Measurements from ENCODE around the gene ZNF165. TPM values are rescaled to one million over a fixed set of nuclear protein-coding genes. Genes with fewer than 3 reads are reported as not detected.
"Not testable (repeated sequence)": the region's sequence is repeated elsewhere in the genome, so short reads cannot be mapped to it uniquely, and the experiment has no call there.

Gene ZNF165
- total RNA-seq, 3 donors from 2014 or later: 0.16 to 3.1 (median 2.0) TPM

DNA sequence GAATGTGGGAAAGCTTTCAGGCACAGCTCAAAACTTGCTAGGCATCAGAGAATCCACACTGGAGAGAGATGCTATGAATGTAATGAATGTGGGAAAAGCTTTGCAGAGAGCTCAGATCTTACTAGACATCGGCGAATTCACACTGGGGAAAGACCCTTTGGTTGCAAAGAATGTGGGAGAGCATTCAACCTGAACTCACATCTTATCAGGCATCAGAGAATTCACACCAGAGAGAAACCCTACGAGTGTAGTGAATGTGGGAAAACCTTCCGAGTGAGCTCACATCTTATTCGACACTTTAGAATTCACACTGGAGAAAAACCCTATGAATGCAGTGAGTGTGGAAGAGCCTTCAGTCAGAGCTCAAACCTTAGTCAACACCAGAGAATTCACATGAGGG is 8.7 kb downstream of the ZNF165 start:
- Histone ChIP-seq H3K4me3 (no peak overlapping the region), H3K9me3 (peaks cover 0 to 16% of the 10 kb centered on the region in 2 donors), H3K36me3 (no peaks in the 10 kb centered on the region), H3K27me3 (no peaks in the 10 kb centered on the region), H3K27ac (no peak overlapping the region), H3K4me1 (no peaks in the 10 kb centered on the region)
- TF ChIP-seq, protein P1, sequence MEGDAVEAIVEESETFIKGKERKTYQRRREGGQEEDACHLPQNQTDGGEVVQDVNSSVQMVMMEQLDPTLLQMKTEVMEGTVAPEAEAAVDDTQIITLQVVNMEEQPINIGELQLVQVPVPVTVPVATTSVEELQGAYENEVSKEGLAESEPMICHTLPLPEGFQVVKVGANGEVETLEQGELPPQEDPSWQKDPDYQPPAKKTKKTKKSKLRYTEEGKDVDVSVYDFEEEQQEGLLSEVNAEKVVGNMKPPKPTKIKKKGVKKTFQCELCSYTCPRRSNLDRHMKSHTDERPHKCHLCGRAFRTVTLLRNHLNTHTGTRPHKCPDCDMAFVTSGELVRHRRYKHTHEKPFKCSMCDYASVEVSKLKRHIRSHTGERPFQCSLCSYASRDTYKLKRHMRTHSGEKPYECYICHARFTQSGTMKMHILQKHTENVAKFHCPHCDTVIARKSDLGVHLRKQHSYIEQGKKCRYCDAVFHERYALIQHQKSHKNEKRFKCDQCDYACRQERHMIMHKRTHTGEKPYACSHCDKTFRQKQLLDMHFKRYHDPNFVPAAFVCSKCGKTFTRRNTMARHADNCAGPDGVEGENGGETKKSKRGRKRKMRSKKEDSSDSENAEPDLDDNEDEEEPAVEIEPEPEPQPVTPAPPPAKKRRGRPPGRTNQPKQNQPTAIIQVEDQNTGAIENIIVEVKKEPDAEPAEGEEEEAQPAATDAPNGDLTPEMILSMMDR (IDR thresholded peaks at IDR 0.05): no peak
- TF ChIP-seq POLR2A (IDR thresholded peaks at IDR 0.05) (no peak), POLR2AphosphoS5 (IDR thresholded peaks at IDR 0.05) (no peak)
- intact Hi-C loops (cut with DNase I; ENCODE audit: low total_unique reads): loop anchor here (5.0 kb wide), 1 partner anchor 77 kb away; no protein-coding TSS in a partner anchor
- DNase-seq (ENCODE audit: low spot score in 2 of 2): no peak

DNA sequence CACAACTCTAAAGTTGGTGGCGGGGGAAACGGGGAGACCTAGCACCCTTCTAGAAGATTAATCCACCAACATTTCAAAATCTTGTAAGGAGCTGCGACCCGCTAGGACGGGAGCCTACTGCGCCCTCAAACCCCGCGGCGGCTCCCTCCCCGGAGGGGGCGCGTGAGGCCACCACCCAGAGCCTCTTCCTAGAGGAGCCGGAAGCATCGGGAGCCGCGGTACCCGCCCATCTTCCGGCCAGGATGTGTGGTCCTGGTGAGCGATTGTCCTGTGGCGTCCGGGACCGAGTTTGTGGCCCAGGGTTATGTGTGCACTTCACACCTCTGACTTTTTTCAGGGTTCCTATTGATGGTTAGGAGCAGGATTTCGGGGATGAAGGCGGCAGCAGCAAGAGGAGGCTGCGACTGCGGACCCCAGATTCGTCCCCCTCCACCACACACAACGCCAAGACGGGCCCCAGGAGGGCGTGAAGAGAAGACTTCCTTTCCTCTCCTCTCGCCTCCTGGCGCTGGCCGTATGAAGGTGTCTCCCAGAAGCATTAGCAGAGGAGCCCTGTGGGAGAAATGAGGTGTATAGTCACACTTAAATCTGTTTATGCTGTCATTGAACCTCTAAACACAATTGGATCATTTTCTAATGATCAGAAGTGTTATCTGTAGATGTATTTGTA is 10.7 kb downstream of the ZNF165 start:
- no peak for DNase-seq (ENCODE audit: low spot score in 2 of 2)
- H3K27me3 ChIP-seq: no peaks in the 10 kb centered on the region
- no peak for TF ChIP-seq POLR2AphosphoS5 (IDR thresholded peaks at IDR 0.05)
- no peak for TF ChIP-seq POLR2A (IDR thresholded peaks at IDR 0.05)
- TF ChIP-seq, protein P1 (IDR thresholded peaks at IDR 0.05): no peak
- no peaks in the 10 kb centered on the region for H3K36me3 ChIP-seq
- peaks cover 0 to 16% of the 10 kb centered on the region in 2 donors for H3K9me3 ChIP-seq
- H3K4me1 ChIP-seq: no peaks in the 10 kb centered on the region
- H3K4me3 ChIP-seq: peak overlapping the region; percentile 2 to 27 (median 20)
- intact Hi-C loops (cut with DNase I; ENCODE audit: low total_unique reads): no loop called here
- no peak overlapping the region for H3K27ac ChIP-seq

DNA sequence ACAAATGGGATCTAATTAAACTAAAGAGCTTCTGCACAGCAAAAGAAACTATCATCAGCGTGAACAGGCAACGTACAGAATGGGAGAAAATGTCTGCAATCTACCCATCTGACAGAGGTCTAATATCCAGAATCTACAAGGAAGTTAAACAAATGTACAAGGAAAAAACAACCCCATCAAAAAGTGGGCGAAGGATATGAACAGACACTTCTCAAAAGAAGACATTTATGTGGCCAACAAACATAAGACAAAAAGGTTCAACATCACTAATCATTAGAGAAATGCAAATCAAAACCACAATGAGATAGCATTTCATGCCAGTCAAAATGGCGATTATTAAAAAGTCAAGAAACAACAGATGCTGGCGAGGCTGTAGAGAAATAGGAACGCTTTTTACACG is 21.9 kb downstream of the ZNF165 start:
- intact Hi-C loops (cut with DNase I; ENCODE audit: low total_unique reads); DNase-seq (ENCODE audit: low spot score in 2 of 2); H3K4me1 ChIP-seq; H3K27ac ChIP-seq; H3K9me3 ChIP-seq; H3K27me3 ChIP-seq; H3K36me3 ChIP-seq; H3K4me3 ChIP-seq: not testable (repeated sequence)

DNA sequence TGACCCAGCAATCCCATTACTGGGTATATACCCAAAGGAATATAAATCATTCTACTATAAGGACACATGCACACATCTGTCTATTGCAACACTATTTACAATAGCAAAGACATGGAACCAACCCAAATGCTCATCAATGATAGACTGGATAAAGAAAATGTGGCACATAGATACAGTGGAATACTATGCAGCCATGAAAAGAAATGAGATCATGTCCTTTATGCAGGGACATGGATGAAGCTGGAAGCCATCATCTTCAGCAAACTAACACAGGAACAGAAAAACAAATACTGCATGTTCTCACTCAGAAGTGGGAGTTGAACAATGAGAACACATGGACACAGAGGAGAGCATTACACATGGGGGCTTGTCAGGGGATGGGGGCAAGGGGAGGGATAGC is 22.3 kb downstream of the ZNF165 start:
- H3K27me3 ChIP-seq; H3K27ac ChIP-seq; H3K36me3 ChIP-seq; DNase-seq (ENCODE audit: low spot score in 2 of 2); H3K4me1 ChIP-seq; H3K9me3 ChIP-seq; H3K4me3 ChIP-seq; intact Hi-C loops (cut with DNase I; ENCODE audit: low total_unique reads): not testable (repeated sequence)

DNA sequence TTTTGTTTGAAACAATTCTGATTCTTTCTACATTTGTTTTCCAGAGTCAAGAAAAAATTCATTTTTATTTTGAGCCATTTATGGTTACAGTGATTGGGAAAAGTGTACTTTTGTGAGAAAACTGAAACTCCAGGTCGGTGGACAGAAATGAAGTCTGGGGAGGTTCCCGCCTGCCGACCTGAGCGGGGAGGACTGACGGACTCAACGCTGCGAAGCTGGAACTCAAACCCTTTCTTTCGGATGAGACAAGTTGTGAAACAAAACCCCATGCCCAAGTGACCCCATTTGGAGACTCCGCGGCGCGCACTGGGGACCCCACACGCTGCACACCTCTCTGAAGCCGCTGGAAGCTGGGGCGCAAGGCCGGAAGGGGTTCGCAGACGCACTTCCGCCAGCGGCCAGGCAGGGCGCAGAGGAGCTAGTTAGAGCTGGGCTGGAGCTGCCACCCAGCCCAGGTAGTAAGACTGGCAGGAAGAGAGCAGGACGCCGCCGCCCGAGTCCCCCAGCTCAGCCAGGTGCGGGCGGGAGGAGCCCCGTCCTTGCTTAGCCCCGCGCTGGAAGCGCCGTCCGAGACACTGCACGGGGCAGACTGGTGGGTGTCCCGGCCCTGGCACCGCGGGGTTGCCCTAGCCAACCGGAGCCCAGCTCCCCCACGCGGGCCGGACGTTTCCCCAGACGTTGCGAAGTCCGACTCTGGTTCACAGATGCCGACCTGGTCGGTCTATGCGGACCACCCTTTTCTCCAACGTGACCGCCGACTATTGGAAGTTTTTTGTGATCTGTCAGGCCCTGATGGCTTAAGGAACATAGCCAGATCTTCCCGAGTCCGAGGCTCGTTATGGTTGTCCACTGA is 24.2 kb downstream of the ZNF165 start:
- intact Hi-C loops (cut with DNase I; ENCODE audit: low total_unique reads): no loop called here

More for the DNA sequence above, 24.2 kb downstream of the ZNF165 start:
- Histone ChIP-seq H3K4me3 (peak overlapping the region; percentile 73 to 85 (median 80)), H3K27ac (peak overlapping the region; percentile 91 to 95), H3K27me3 (no peaks in the 10 kb centered on the region), H3K36me3 (no peaks in the 10 kb centered on the region), H3K4me1 (no peaks in the 10 kb centered on the region), H3K9me3 (no peaks in the 10 kb centered on the region)
- TF ChIP-seq POLR2A (IDR thresholded peaks at IDR 0.05): peak; percentile 47
- TF ChIP-seq, protein P1 (IDR thresholded peaks at IDR 0.05): peak; percentile 60 to 81 (median 79)
- peak; percentile 18 to 67 (median 57) for TF ChIP-seq POLR2AphosphoS5 (IDR thresholded peaks at IDR 0.05)
- DNase-seq (ENCODE audit: low spot score in 2 of 2): peak; percentile 71 to 80

All from breast epithelium (tissue), 4 donors.